T-helper 2 cell treated with Interferon-gamma antibody and Interleukin-4, amounts not matched to agents 100 ng/mL and 5 ng/mL, for 36 hours (primary cell): ENCODE measurements around the gene SH3PXD2A. TPM values are rescaled to one million over a fixed set of nuclear protein-coding genes. Genes with fewer than 3 reads are reported as not detected.
"Not testable (repeated sequence)": the region's sequence is repeated elsewhere in the genome, so short reads cannot be mapped to it uniquely, and the experiment has no call there.

ENCODE experiments used
- intact Hi-C: fragments of 100-400 bp; cut with micrococcal nuclease; formaldehyde crosslinking; loops from one replicate; pipeline ENCODE4 v1.15.1; 2023
- total RNA-seq: library from RNA; stranded (reverse); gene quantifications from 2 replicates; pipeline ENCODE4 v1.2.3, GENCODE V29; 2022

The SH3PXD2A gene
- total RNA-seq, 1 donor from 2014 or later, result 11.1 TPM

DNA sequence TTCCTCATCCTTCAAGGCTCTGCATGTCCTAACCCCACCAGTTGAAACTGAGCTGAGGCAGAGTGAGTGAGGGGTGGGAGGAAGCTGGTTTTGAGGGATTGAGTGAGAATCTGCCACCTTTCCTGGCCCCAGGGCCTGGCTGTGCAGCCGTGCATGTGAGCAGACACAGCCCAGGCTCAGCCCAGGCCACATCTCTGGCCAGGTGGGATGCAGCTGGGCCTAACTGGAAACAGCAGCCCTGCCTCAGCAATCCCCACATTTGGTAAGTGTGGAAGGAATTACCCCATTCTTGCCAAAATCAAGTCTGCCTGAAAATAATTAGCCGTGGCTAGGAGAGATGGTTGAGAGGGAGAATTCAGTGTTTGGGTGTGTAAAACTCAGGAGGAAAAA is 245.3 kb downstream of the SH3PXD2A start:
- intact Hi-C loops, result no loop called here

DNA sequence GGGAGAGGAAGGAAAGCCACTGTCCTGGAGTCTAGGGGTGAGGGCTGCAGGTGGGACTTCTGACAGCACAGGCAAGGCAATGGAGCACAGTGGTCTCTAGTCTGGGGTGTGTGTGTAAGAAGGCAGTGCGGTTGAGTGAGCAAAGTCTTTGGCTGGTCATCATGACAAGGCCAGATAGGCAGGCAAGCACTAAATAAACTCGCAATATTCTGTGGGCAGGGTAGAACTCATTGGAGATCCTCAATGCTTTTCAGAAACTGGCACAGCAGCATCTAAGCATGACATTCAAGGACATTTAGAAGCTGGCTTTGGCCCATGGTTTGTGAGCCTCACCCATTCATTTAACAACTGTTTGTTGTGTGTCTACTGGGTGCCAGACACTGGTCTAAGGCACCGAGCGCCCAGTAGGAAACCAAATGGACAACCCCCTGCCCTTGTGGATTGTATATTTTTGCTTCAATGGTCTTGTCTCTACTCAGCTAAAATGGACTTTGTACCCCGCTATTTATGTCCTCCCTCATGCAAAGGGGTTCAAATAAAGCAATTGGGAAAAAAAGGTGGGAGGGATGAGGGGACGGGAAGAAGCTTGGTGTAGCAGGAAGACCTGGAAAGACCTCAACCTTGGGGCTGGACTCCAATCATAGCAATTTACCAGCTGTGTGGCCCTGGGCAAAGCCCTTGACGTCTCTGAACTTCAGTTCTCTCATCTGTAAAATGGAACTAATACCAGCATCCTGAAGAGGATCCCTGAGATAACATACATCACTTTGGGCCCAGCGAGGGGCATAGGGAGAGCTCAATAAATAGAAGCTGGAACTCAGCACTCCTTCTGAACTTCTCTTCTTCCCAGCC is 245.9 kb downstream of the SH3PXD2A start:
- intact Hi-C loops, result no loop called here

DNA sequence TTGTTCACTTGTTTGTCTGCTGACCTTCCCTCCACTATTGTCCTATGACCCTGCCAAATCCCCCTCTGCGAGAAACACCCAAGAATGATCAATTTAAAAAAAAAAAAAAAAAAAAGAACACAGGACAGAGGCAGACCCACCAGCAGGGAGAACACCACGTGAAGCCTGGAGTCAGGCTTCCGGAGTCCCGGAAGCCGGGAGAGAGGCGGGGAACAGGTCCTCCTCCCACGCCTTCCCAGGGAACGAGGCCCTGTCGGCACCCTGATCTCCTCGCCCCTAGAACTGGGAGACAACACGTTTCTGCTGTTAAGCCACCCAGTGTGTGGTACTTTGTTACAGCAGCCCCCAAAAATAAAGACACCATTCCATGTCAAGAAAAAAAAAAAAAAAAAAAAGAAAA is 247.3 kb downstream of the SH3PXD2A start:
- intact Hi-C loops, result not testable (repeated sequence)

DNA sequence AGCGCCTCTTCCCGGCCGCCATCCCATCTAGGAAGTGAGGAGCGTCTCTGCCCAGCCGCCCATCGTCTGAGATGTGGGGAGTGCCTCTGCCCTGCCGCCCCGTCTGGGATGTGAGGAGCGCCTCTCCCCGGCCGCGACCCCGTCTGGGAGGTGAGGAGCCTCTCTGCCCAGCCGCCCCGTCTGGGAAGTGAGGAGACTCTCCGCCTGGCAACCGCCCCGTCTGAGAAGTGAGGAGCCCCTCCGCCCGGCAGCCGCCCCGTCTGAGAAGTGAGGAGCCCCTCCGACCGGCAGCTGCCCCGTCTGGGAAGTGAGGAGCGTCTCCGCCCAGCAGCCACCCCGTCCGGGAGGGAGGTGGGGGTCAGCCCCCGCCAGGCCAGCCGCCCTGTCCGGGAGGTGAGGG is 248.3 kb downstream of the SH3PXD2A start:
- intact Hi-C loops, result not testable (repeated sequence)

DNA sequence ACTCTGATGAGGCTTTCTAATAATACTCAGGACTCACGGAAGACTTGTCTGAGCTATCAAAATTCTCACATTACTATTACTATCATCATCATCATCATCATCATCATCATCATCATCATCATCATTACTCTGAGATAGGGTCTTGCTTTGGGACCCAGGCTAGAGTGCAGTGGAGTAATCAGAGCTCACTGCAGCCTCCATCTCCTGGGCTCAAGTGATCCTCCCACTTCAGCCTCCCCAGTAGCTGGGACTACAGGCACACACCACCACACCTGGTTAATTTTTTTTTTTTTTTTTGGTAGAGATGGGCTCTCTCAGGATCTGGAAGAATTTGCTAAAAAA is 249.3 kb downstream of the SH3PXD2A start:
- intact Hi-C loops, result not testable (repeated sequence)

DNA sequence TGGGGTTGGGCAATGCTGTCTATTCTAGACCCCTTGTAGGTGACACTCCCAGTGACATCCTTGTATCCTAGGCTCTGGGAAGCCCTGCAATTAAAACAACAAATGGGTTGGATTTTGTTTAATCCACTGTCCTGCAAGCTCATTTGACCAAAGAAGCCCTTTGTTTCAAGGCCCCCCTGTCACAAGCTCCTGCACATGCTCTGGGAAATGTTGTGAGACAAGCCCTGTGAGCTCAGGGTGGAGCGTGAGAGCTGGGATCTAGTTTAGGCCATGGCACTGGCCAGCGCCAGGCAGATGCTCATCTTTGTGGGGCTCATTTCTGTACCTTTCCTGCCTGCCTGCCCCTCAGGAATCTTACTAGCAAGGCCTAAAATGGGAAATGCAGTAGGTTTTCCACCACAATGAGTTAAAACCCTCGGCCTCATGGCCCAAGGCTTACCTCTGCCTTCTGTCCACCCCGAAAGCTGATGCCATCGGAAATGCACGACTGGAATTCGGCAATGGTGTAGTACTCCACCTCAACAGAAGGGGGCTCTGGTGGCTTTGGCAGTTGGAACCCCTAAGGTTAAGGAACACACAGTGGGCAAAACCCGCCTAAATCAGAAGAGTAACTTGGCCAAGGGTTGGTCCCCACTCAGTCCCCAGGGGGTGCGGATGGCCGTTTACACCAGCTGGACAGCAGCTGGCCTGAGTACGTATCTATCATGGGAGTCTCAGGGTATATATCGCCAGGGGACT is 249.8 kb downstream of the SH3PXD2A start:
- intact Hi-C loops, result loop anchor here (1.0 kb wide), 1 partner anchor 81 kb away; no protein-coding TSS in a partner anchor

DNA sequence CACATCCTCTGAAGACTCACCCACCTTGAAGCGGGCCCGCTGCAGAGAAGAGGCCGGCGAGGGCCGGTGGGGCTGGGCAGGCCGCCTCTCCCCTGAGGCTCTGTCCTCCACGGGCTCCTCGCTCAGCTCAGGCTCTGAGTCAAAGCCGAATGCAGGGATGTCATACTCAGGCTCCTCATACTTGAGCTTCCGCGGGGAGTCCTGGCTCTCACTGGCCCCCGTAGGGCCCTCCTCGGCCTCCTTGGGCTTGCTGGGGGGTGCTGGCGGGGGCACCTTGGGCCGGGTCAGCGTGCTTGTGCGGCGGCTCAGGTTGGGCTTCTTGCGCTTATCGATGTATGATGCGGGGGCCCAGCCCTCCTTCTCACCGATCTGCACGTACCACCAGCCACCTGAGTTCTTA is 252.0 kb downstream of the SH3PXD2A start:
- intact Hi-C loops, result no loop called here

DNA sequence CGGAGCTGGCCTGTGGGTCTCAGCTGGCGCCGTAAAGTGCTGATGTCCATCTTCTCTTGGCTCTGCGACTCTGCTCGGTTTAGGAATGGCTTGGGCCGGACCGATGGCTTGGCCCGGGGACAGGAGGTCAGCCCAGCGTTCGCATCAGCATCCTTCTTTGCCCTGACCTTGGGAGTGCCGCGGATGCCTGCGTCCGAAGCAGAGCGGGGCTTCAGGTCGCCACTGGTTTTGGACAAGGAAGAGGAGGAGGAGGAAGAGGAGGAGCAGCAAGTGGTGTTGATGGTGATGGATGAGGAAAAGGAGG is 252.6 kb downstream of the SH3PXD2A start:
- intact Hi-C loops, result no loop called here

DNA sequence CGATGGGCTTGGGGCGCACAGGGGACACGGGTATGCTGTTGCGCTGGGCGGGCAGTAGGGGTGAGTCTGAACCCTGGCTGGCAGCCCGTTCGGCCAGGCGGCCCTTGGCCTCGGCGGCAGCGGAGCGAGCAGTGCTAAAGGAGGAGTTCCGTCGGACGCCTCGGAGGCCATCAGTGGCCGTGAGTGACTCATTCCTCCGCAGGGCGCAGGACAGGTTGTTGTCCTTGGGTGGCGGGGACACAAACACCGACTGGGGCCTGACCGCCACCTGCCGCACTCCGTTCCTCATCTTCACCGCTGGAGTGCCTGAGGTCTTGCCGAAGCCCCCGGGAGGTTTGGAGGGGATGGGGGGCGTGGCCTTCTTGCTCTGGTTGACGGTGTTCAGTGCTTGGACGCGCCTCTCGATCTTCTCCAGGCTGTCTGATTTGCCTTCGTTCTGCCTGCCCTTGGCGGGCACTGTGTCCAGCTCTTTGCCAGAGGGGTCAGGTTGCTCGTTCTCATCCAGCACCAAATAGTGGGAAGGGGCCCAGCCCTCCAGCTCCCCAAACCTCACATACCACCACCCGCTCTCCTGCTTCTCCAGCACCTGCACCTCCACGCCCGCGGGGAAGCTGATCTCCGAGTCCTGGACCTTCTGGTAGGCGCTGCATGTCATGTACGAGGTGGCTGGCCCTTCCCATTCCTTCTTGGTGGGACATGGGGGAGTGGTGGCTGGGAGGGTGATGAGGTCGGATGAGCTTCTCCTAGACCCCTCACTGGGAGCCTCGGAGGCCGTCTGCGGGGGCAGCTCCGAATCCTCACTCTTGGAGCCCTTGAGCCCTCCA is 253.1 kb downstream of the SH3PXD2A start:
- intact Hi-C loops, result no loop called here

DNA sequence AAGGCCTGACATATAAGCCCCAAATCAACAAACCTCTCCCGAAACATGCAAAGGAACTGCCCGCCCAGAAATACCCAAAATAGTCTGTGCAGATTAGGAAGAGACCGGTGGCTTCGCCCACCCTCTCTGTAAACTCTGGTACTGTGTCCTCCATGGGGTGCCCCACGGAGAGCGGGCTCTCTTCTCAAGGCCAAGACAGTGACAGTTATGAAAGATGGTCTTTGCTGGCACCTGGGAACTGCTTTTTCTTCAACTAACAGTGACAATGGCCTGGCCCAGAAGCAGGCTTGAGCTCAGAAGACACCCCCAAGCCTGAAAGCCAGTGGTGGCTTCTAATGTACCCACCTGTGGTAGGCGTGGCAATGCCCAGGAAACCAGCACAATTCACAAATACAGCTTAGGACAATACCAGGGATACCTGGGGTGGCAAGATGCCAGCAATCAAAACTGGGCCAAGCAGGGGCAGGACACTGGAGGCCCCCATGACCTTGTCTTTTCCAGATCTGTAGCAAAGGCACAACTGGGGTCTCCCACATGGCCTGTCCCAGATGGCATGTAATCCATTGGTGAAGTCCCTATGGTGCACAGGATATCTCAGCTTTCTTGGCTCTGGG is 254.3 kb downstream of the SH3PXD2A start:
- intact Hi-C loops, result no loop called here

DNA sequence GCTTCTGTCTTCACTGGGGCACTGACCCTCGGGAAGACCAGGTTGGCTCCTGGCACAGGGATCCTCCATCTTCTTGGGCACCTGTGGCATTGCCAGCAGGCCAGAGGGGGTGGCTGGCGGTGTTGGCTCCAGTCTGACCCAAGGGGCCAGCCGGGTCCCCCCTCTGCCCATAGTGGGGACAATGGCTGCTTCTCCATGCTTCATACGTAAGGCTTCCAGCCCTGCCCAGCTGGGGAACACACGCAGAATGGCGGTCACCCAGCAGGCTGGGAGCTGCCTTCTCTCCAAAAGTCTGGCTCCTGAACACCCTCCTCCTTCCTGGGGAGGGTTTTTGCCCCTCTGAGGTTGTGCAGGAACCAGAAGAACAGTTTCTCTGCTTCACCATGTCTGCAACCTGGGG is 255.1 kb downstream of the SH3PXD2A start:
- intact Hi-C loops, result no loop called here

DNA sequence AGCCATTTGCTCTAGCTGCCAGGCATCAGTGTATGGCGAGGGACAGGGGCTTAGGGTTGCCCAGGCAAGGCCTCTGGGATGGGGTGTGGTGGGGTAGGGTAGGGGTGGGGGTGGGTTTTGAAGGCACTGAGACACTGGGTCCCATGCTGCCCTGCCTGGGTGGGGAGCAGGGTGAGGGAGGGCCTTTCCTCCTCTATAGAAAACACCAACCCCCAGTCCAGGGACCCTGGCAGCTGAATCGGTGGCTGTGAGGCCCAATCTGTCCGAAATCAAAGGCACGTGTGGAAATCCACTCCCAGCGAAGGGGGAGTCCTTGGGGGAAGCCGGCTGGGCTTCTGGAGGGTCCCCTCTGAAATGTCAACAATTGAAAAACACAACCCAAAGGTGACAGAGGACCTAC is 255.5 kb downstream of the SH3PXD2A start:
- intact Hi-C loops, result no loop called here

DNA sequence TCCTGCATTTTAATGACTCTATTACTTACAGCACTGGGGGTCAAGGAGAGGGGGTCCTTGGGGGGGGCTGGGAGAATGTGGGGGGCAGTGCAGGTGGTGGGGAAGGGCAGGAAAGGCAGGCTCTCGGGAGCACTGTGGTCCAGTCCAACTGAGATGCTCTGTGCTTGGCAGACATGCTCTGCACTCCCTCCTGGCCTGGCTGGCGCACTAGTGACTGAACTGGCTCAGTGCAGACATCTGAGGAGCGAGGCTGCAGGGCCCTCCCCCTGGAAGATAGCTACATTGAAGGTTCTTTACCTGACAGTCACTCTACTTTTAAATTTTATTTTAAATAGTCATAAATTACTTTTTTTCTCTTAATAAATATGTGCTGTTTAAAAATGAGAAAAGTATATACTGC is 256.2 kb downstream of the SH3PXD2A start:
- intact Hi-C loops, result no loop called here

DNA sequence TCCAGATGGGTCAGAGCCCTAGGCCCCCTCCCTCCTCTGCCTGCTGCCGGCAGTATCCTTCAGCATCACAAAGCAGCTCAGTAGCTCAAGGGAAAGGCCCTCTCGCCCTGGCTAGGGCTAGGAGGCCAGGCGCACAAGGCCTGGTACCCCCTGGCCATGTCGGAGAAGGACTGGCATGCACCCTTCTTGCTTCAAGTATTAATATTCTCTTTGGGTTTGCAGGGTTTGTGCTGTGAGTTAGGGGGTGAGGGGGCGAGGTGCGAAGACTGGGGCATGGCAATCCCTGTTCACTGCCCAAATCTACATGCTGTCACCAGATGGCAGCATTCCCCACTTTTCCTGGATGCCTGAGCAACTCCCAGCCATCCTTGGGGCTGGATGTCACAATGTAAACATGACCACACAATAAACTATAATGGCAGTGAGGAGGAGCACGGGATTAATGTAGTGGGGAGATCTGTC is 256.7 kb downstream of the SH3PXD2A start:
- intact Hi-C loops, result no loop called here

DNA sequence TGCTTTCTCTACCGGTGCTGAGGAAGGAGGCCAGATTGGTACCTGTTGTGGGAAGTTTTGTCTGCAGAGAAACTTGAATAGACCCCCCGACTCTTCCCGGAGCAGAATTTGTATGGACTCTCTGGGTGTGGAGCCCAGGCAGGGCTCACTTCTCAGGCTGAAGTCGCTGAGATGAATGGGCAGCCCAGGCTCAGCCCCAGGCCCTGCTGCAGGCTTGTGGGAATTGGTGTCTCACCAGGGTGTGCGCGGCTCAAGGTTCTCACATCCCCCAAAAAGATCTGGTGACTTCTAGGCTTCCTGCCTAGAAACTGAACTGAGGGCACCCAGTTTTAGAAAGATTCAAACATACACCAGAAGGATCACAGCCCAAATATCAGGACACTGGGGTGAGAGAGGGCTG is 258.4 kb downstream of the SH3PXD2A start:
- intact Hi-C loops, result no loop called here

DNA sequence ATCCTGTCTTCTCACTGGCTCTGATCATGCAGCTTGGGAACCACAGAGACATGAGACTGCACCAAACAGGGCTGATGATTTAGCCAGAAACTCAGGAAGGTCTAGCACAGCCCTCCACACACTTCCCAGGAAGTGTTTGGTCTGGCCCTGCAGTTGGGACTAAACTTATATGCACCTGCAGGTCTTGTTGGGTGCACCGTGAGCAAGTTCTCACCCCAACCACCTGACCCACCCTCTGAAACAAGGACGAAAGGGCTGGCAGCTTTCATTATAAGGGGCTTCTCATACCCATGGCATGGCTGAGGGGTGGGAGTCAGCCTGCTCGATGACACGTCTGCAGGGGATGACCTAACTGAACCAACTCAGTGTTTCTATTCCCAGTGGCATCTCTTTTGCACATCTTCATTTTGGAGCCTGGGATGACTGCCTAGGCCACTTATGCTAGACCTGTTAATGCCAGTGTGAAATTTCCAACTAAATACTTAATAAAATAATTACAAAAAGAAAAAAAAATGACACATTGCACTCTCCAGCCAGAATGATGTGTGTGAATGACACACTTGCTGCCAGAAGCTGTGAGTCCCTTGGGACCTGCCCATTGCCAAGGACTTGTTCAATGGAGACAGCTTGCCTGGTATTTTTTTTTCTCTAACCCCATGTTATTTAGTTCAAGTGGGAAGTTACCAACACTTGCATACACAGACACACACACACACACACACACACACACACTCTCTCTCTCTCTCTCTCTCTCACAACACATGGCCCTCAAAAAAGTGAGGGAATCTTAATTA is 259.2 kb downstream of the SH3PXD2A start:
- intact Hi-C loops, result no loop called here

DNA sequence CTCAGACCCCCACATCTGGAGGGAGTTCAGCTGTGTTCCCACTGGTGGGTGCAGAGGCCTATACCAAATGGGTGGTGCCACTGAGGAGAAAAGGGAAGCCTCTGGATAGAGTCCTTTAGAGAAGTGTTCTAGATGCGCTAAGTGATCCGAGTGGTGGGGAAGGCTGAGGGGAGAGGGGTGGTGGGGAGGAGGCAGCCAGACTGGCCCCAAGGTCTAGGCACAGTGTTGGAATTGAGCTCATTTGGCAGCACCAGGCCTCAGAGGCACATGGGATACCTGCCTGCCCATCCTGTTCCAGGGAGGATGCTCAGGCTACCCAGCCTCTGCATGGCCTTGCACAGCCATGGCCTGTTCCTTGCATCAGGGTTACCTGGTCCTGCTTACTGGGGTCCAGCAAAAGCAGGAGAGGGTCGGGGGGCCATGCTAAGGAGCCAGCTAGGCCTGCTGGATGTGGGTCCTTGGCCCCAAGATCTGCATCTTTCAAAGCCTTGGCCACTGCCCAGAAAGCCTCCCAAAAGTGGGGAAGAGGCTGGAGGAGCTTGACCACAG is 262.3 kb downstream of the SH3PXD2A start:
- intact Hi-C loops, result no loop called here

DNA sequence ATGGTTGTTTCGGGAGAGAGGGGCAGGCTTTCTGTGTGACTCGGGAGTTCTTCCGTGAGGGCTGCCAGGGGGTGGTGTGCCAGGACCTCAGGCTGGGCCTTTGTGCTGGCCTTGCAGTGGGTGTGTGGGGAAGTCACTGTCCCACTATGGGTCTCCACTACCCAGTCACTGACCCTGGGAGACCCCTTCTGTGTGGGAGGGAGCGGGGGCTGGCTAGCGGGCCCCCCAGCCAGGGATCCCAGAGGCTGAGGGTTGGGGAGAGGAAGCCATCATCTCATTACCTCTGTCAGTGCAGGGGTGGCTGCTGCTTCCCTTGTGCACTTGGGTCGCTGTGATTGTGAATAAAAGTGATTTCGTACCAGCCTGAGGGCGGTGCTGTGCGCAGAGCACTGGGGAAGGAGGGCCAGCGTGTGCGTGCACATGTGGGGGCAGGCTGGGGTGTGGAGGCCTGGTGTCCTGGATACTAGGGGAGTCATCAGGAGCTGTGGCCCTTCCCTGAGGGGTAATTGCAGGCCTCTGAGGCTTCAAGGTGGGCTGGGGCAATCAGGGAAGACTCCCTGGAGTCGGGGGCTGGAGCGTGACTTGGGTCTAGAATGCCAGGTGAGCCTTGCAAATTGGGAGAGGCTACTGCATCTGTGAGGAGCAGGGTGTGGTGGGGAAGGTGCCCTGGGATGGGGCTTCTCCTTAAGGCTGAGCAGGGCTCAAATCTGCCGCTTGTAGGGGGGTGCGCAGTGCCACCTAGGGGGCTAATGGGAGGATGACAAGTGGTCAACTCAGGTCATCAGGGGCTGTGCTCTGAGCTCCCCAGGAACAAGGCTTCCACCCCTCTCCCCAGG is 263.0 kb downstream of the SH3PXD2A start:
- intact Hi-C loops, result no loop called here

DNA sequence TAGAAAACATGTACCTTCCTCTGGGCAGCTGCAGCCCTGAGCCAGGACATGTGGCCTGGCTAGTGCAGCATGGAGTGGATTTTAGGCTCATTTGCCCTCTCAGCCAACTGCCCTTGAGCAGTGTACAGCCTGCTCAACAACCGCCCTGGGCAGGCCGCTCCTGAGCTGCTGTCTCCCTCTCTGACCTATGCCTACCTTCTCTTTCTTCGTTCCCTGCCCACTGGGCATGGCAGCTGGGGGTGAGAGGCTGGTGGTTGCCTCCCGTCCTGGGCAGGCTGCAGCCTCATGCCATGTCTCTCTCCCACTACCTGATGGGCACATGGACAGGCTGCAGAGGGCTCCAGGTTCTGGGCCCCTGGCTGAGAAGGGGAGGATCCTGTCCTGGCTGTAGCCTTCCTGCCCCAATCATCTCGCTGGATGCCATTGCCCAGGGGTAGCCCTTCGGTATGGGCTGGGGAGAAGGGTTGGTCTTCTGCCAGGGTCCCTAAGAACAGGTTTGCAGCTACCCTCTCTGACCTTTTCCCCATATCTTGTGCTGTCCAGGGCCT is 264.6 kb downstream of the SH3PXD2A start:
- intact Hi-C loops, result no loop called here
